DMS 273 treated with DMSO at 0.1 percent for 48 hours (cell line): ENCODE measurements around the gene ATP5PB.

Experiments used
- DNase-seq: peaks from one replicate; lab custom pipeline; 2025; lab: John Stamatoyannopoulos, UW

ATP5PB gene

GRCh38 chr1:111446967-111447892, 2.0 kb upstream of the ATP5PB start:
- DNase-seq, result no peak

- DNase-seq, result no peak
Measured at GRCh38 chr1:111448482-111448917, 764 bp upstream of the ATP5PB start.

GRCh38 chr1:111449703-111450017, 396 bp downstream of the ATP5PB start:
- no peak for DNase-seq

DNA sequence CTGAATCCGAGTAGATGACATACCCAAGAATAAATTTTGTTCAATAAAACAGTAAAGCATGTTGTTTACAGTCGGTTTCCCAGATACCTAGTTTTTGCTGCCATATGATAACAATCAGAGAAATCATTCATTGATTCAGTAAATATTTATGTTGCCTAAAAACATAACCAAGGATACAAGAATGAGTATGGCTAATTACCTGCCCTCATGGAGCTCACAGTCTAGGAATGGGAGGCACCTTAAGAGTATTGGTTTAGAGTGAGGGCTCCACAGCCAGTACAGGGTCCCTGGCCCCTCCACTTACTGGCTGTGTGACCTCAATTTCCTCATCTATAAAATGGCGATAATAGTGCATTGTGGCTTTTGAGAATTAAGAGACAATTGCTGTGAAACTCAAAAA, 921 bp downstream of the ATP5PB start:
- no peak for DNase-seq

DNA sequence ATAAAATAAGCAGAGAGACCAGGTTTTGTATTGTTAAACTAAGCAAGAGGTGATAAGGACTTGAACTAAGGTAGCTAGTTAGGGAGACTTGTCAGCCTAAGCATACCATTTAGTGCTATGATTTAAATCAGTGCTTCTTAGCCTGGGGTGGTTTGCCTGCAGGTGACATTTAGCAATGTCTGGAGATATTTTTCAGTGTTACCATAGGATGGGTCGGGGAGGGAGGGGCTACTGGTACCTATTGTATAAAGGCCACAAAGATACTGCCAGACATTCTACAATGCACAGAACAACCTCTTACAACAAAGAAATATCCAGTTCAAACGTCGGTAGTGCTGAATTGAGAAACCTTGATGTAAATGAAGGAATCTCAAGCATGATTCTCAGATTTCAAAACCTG, 3.3 kb downstream of the ATP5PB start:
- DNase-seq, result no peak

DNA sequence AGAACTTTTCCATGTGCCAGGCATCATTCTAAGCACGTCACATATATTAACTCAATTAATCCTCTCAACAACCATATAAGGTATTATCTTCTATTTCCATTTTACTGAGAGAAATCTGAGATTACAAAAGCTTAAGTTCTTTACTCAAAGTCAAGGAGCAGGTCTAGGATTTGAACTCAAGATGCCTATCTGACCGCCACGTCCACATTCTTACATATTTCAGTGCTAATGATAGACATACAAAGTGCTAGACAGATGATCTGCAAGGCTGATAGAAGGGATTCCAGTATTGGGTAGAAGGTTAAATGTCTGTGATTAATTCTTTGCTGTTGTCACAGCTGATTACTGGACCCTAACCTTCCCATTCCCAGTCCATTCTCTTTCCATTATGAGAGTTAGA, 4.4 kb downstream of the ATP5PB start:
- no peak for DNase-seq

DNA sequence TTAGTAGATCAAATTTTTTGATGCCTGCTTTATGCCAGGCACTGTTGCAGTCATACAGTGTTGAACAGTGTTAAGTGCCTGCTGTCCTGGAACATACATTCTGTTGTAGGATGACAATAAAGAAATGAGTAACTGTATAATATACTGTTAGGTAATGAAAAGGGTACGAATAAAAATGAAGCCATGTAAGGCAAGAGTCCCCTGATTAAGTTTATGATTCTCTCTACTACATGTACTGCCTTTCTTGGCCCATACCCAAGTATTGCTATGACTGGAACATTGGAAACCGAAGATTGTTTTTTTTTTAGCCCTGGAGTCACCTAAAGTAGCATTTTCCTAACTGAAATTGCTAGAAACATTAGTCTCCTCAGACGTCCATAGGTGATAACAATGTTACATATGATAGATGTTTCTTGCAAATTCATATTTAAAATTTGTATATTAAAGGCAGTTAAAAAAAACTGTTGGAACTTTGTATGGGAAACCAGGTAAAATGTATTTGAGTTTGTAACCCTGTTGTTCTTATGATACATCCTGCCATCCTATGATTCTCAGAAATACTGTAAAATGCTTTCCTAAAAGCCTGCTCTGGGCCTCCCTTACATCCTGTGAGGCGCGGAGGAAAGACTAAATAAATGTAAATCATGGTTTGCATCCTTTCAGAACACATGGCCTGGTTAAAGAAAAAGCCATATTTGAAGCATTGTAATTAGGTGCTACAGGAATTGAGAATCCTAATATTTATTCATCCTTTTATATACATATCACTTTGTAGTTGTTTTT, 5.8 kb downstream of the ATP5PB start:
- DNase-seq, result no peak

DNA sequence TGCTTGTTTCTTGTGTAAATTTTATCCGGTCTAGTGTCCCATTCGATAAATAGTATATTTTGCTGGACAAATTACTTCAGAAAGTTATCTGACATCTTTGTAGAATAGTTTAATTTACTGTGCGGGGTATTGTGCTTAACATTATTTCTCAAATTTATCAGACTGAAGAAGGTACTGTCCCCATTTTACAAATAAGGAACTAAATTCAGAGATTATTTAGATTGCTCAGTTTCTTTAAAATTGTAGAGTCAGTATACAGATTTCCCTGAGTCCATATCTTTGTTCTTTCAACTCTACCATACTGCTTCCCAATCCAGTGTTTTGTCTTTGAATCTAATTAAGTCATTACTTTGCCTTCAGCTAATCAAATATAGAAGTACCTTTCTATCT, 6.4 kb downstream of the ATP5PB start:
- DNase-seq, result no peak

DNA sequence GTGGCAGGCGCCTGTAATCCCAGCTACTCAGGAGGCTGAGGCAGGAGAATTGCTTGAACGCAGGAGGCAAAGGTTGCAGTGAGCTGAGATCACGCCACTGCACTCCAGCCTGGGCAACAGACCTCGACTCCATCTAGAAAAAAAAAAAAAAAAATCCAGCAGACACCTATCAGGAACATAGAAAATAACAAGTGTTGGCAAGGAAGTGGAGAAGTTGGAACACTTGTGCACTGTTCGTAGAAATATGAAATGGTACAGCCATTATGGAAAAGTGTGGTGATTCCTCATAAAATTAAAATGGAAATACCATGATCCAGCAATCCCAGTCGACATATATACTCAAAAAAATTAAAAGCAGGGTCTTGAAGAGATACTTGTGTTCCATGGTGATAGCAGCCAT, 12.5 kb downstream of the ATP5PB start:
- DNase-seq, result no peak

GRCh38 chr1:111462370-111463028, 13.2 kb downstream of the ATP5PB start:
- no peak for DNase-seq

GRCh38 chr1:111463029-111463683, 13.9 kb downstream of the ATP5PB start:
- no peak for DNase-seq

GRCh38 chr1:111465754-111466153, 16.5 kb downstream of the ATP5PB start:
- no peak for DNase-seq

GRCh38 chr1:111466480-111466879, 17.2 kb downstream of the ATP5PB start:
- no peak for DNase-seq

DNA sequence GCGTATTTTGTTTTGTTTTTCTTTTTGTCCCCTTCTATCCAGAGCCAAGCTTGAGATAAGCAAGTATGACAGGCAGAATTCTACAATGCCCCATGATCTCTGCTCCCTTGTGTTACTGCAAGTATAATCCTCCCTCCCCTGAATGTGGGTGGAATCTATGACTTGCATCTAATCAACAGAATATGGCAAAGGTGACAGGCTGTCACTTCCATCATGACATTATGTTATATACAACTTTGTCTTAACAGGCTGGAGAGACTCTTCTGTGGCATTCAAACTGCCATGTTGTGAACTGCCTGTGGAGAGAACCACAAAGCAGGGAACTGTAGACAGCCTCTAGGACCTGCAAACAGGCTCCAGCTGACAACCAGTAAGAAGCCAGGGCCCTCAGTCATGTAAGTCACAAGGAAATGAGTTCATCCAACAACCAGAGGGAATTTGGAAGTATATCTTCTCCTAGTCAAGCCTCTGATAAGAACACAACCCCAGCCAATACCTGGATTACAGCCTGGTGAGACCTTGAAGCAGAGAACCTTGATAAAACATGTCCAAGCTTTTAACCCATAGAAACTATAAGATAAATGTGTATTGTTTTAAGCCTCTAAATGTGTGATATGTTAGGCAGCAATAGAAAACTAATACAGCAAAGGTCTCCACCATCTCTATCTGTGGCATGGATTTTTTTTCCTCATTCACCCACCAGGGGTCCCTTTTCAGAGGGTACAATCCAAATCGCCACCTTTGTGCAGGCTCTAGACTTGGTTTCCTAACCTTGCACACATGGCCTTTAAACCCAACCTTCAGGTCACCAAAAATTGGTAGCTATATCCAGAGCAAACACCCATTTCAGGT, 18.8 kb downstream of the ATP5PB start:
- no peak for DNase-seq

DNA sequence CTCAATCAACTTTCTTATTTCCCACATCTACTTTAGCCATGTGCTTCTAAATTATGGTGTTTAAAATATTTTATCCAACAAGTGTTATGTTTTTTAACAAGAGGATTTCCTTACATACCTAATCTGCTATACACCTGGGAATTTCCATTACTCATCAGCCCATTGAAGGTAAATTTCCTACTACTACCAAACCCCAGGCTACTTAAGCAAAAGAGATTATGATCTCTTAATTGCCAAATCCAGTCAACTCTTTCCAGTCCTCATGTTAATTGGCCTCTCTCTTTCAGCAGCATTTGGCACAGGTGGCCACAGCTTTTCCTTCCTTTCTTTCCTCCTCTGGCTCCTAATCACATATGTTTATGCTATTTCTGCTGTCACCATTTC, 19.4 kb downstream of the ATP5PB start:
- DNase-seq, result no peak

- no peak for DNase-seq
Measured at GRCh38 chr1:111469539-111469938, 20.3 kb downstream of the ATP5PB start.

GRCh38 chr1:111470596-111470995, 21.3 kb downstream of the ATP5PB start:
- no peak for DNase-seq

GRCh38 chr1:111471012-111471411, 21.7 kb downstream of the ATP5PB start:
- no peak for DNase-seq

DNA sequence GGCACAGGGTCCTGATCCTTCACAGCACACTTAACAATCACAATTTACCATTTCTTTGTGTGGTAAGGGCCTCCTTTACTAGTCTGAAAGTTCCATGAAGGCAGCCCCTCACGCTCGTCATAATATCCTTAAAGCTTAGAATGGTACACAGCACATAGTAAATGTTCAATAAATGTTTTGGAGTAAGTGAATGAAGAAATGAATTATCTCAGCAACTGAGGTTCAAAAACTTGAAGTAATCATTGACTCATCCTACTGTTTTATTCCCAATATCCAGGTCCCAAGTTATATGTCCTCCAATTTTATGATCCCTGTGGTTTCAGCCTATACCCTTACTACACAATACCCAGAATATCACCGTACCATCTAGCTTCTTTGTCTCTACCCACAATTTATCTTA, 22.3 kb downstream of the ATP5PB start:
- DNase-seq, result no peak

- no peak for DNase-seq
Measured at GRCh38 chr1:111474106-111474505, 24.8 kb downstream of the ATP5PB start.

DNA sequence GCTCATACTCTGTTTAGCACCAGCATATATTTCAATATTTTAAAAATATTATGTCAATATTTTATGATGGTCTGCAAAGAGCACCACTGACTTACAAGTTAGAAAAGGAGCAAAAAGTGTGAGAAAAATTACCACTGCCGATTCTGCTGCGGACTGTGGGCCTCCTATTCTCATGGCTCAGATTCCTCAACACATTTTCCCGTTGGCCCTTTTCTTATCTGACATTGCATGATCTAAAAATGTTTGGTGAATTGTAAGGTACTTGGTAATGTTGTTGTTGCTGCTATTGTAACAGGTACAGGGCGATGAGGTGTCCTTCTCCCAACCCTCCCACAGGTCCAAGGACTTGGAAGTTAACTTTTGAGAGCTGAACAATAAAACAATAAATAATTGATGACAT, 25.3 kb downstream of the ATP5PB start:
- no peak for DNase-seq
